ENCODE results near the gene SMYD2.
A peak's percentile ranks its signal among the peaks of the same experiment; 100 is the strongest.

Gene SMYD2

GRCh38 chr1:214363386-214363785 is 82.4 kb downstream of the SMYD2 start:
- DNase-seq (ENCODE audit: low read depth, low spot score) = no peak
- no peak overlapping the region for H3K4me3 ChIP-seq (ENCODE audit: low read depth, low read length)
- in situ Hi-C loops (cut with HindIII; ENCODE audit: low sequenced_read_pairs) = no loop called here
- TF ChIP-seq CTCF (IDR thresholded peaks at IDR 0.05; ENCODE audit: low read depth, low read length) = no peak

- no peak for TF ChIP-seq CTCF (IDR thresholded peaks at IDR 0.05; ENCODE audit: low read depth, low read length)
- H3K4me3 ChIP-seq (ENCODE audit: low read depth, low read length) = no peak overlapping the region
- DNase-seq (ENCODE audit: low read depth, low spot score) = no peak
- in situ Hi-C loops (cut with HindIII; ENCODE audit: low sequenced_read_pairs) = no loop called here
Measured at GRCh38 chr1:214364386-214364785, 83.4 kb downstream of the SMYD2 start.

- in situ Hi-C loops (cut with HindIII; ENCODE audit: low sequenced_read_pairs) = no loop called here
- H3K4me3 ChIP-seq (ENCODE audit: low read depth, low read length) = no peak overlapping the region
- DNase-seq (ENCODE audit: low read depth, low spot score) = no peak
- no peak for TF ChIP-seq CTCF (IDR thresholded peaks at IDR 0.05; ENCODE audit: low read depth, low read length)
Measured at GRCh38 chr1:214364786-214365295, 83.9 kb downstream of the SMYD2 start.

GRCh38 chr1:214367841-214368240 is 86.9 kb downstream of the SMYD2 start:
- no peak overlapping the region for H3K4me3 ChIP-seq (ENCODE audit: low read depth, low read length)
- in situ Hi-C loops (cut with HindIII; ENCODE audit: low sequenced_read_pairs) = no loop called here
- TF ChIP-seq CTCF (IDR thresholded peaks at IDR 0.05; ENCODE audit: low read depth, low read length) = no peak
- no peak for DNase-seq (ENCODE audit: low read depth, low spot score)

GRCh38 chr1:214369364-214369763 is 88.4 kb downstream of the SMYD2 start:
- DNase-seq (ENCODE audit: low read depth, low spot score) = no peak
- no peak for TF ChIP-seq CTCF (IDR thresholded peaks at IDR 0.05; ENCODE audit: low read depth, low read length)
- in situ Hi-C loops (cut with HindIII; ENCODE audit: low sequenced_read_pairs) = no loop called here
- H3K4me3 ChIP-seq (ENCODE audit: low read depth, low read length) = no peak overlapping the region

- no peak overlapping the region for H3K4me3 ChIP-seq (ENCODE audit: low read depth, low read length)
- no peak for TF ChIP-seq CTCF (IDR thresholded peaks at IDR 0.05; ENCODE audit: low read depth, low read length)
- DNase-seq (ENCODE audit: low read depth, low spot score) = no peak
- in situ Hi-C loops (cut with HindIII; ENCODE audit: low sequenced_read_pairs) = no loop called here
Measured at GRCh38 chr1:214370615-214371014, 89.7 kb downstream of the SMYD2 start.

GRCh38 chr1:214372092-214372491 is 91.1 kb downstream of the SMYD2 start:
- no peak for TF ChIP-seq CTCF (IDR thresholded peaks at IDR 0.05; ENCODE audit: low read depth, low read length)
- H3K4me3 ChIP-seq (ENCODE audit: low read depth, low read length) = no peak overlapping the region
- peak; percentile 60 for DNase-seq (ENCODE audit: low read depth, low spot score)
- in situ Hi-C loops (cut with HindIII; ENCODE audit: low sequenced_read_pairs) = no loop called here

Data from astrocyte of the spinal cord (primary cell).